Measurements from ENCODE around the gene PDIA6.

GRCh38 chr2:10860814-10861325 is 48.3 kb upstream of the PDIA6 start:
- no peak for TF ChIP-seq CTCF (conservative IDR thresholded peaks at IDR 0.05 in 1 of 2, IDR thresholded peaks at IDR 0.05 in 1 of 2; ENCODE audit: low read depth in 1 of 2, low read length in 2 of 2)
- TF ChIP-seq EZH2 (IDR thresholded peaks at IDR 0.05; ENCODE audit: low read length, missing control alignments), result no peak

Data from fibroblast of lung (primary cell).